Heart left ventricle (tissue), 16 donors: Measurements from ENCODE around the gene BTG2. TPM values are rescaled to one million over a fixed set of nuclear protein-coding genes. Genes with fewer than 3 reads are reported as not detected.

Experiments
- ATAC-seq, 4 donors: fragments of 200-7000 bp; cut with Tn5 transposase; one replicate each; pipeline ENCODE4 v1.9.1; 2020 to 2022; ENCODE audit warnings: moderate library complexity in 4 of 4, mild to moderate bottlenecking in 3 of 4, moderate number of reproducible peaks in 1 of 4
- DNase-seq, 5 donors: peaks; one replicate each; pipeline ENCODE4 v3.0.0-alpha.2; 2020
- H3K27ac ChIP-seq, 12 donors: fragments of 200-600 bp; sonication (generic) in 4 of 12; one replicate each; pipeline versions ENCODE4 v1.5.0 to v1.8.0; 2016 to 2022; ENCODE audit warnings: mild to moderate bottlenecking in 2 of 12
- H3K27me3 ChIP-seq, 9 donors: fragments of 200-600 bp; sonication (generic) in 2 of 9; one replicate each; pipeline versions ENCODE4 v1.5.1 to v1.8.0; 2016 to 2022; ENCODE audit warnings: mild to moderate bottlenecking in 3 of 9
- H3K36me3 ChIP-seq, 9 donors: fragments of 200-600 bp; sonication (generic) in 2 of 9; one replicate each; pipeline versions ENCODE4 v1.5.0 to v1.8.0; 2018 to 2022; ENCODE audit warnings: mild to moderate bottlenecking in 2 of 9
- H3K4me1 ChIP-seq, 12 donors: fragments of 200-600 bp; sonication (generic) in 4 of 12; one replicate each; pipeline versions ENCODE4 v1.5.0 to v1.8.0; 2016 to 2022; ENCODE audit warnings: mild to moderate bottlenecking in 3 of 12
- H3K4me3 ChIP-seq, 12 donors: fragments of 200-600 bp; sonication (generic) in 4 of 12; one replicate each; pipeline versions ENCODE4 v1.5.0 to v1.8.0; 2017 to 2022; ENCODE audit warnings: mild to moderate bottlenecking in 9 of 12, moderate library complexity in 4 of 12
- H3K9me3 ChIP-seq, 12 donors: fragments of 200-600 bp; sonication (generic) in 4 of 12; one replicate each; pipeline versions ENCODE4 v1.5.0 to v1.8.0; 2016 to 2022; ENCODE audit warnings: mild to moderate bottlenecking in 1 of 12
- CTCF ChIP-seq, 12 donors: fragments of 200-600 bp; sonication (generic) in 4 of 12; IDR thresholded peaks; one replicate each; pipeline versions ENCODE4 v1.5.0 to v1.8.0; 2018 to 2022; ENCODE audit warnings: antibody characterized with exemption in 12 of 12, mild to moderate bottlenecking in 5 of 12
- POLR2A ChIP-seq, 2 donors: fragments of 450-650 bp; IDR thresholded peaks; one replicate each; pipeline ENCODE4 v1.6.1; 2017; ENCODE audit warnings: antibody characterized with exemption in 2 of 2, mild to moderate bottlenecking in 2 of 2, moderate library complexity in 2 of 2
- WGBS, 4 donors: extraction: QIAGEN DNeasy Blood & Tissue Kit in 2 of 4; methylation state at CpG; one replicate each; pipeline versions ENCODE4 v1.1.5 to v1.1.7; 2013 to 2018; 5-methylcytosine and 5-hydroxymethylcytosine counted together
- intact Hi-C, 10 donors: fragments of 100-400 bp; cut with DNase I; formaldehyde crosslinking; loops; one replicate each; pipeline versions ENCODE4 v1.11.1 to v1.14.2; 2022
- polyA plus RNA-seq, 2 donors: library from polyadenylated mRNA; stranded (reverse); fragments of 200-250 nt; gene quantifications; one replicate each; pipeline ENCODE4 v1.2.3, GENCODE V29; 2013
- total RNA-seq, 9 donors: library from RNA; depleted of rRNA in 2 of 9; stranded (reverse); fragments of >200 nt in 2 of 9; fragmentation: NEBNext Ultra II Directional in 3 of 9; extraction: Animal tissue kit (Norgen Biotek cat#: 25700) in 3 of 9; gene quantifications; one replicate each; pipeline versions ENCODE4 v1.1.0 to v1.2.4, GENCODE V29; 2016 to 2023
- donor health status: ischemic (EF 13 %, LVEDD 7.1; RV severe dilation, severe dysfunction).
- donor health status: healthy with polysubstance abuse.
- donor health status: DM: no; HTN: yes; CAD: no.
- donor health status: DM: no; HTN: no; CAD: no.
- donor health status: ischemic (EF 25% LVEDD 6.9; RV normal size, moderate dysfunction).
- donor health status: ischemic (EF 25% LVEDD 5.7; RV mildly dilated, moderate dysfunction).
- donor health status: healthy.
- donor health status: DM: yes; HTN: yes; CAD: no.
- donor health status: ischemic (EF 35%, LVEDD 5.7; RV mildly dilated, moderate dysfunction).
- donor health status: nonischemic (EF 11% LVEDD 7.7; RV severe dilation, severe dysfunction).
- donor health status: DM: yes; HTN: yes; CAD: no.
- donor health status: PGD.
- donor health status: ischemic (EF 29% LVEDD 5.4; RV normal size, mild dysfunction).
- donor health status: nonischemic (EF 23%, LVEDD 6.1; RV moderate dilation, normal function).

BTG2 gene
- total and polyA plus RNA-seq, 11 donors: 23.8 to 174 (median 42.1) TPM

DNA sequence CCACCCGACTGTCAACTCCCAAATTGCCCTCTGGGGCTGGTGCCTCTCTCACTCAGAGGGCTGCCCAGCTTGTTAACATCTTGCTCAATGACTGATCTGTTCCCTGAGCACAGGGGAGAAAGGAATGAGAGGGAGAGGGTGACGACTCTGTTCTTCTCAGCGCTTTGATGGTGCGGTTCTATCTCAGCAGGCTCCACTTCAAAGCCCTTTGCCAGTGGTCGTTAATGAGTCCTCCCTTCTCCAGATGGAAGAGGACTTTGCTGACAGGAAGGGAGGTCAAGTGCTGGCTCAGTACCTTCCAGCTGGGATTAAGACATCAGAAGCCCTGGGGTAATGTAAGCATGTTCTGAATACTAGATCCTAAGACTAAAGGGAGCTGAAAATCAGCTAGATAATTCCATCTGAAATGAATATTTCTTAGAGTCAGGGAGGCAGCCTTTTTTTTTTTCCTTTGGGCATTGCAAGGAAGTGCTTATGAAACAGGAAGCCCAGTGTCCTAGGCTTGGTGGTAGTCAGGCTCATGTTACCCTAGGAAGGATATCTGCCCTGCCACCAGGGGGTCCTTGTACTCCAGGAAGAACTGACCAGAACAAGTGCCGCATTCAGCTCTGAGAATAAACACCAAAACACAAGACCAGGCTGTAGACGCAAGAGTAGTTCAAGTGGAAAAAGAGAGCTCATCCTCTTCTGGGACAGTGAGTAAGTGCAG is 40.9 kb downstream of the BTG2 start:
- WGBS, 4 donors: 64 to 70% (median 65%) methylated on average over 7 of the region's 7 CpGs
- H3K36me3 ChIP-seq: peaks cover 0 to 20% (median 0%) of the 10 kb centered on the region in 9 donors
- H3K9me3 ChIP-seq: no peaks in the 10 kb centered on the region
- TF ChIP-seq CTCF (IDR thresholded peaks at IDR 0.05): peak in 2 of 12 donors; percentile 7 to 11
- TF ChIP-seq POLR2A (IDR thresholded peaks at IDR 0.05): no peak
- DNase-seq (no peak), ATAC-seq (no peak)
- H3K4me3 ChIP-seq: no peak overlapping the region
- H3K27me3 ChIP-seq: peaks cover 0 to 7% (median 0%) of the 10 kb centered on the region in 9 donors
- H3K4me1 ChIP-seq: peaks cover 0 to 39% (median 10%) of the 10 kb centered on the region in 12 donors
- intact Hi-C loops: loop anchor here in 4 of 10 donors (10.0 kb wide), 3 partner anchors 301 to 359 kb away; no protein-coding TSS in a partner anchor
- peak overlapping the region in 3 of 12 donors; percentile 27 to 63 (median 33) for H3K27ac ChIP-seq

GRCh38 chr1:203346769-203347102 is 41.4 kb downstream of the BTG2 start:
- Histone ChIP-seq H3K27me3 (peaks cover 0 to 2% (median 0%) of the 10 kb centered on the region in 9 donors), H3K4me3 (no peak overlapping the region), H3K4me1 (peaks cover 0 to 45% (median 10%) of the 10 kb centered on the region in 12 donors), H3K9me3 (no peaks in the 10 kb centered on the region), H3K36me3 (peaks cover 0 to 15% (median 0%) of the 10 kb centered on the region in 9 donors), H3K27ac (peak overlapping the region in 2 of 12 donors; percentile 33 to 63)
- ATAC-seq (no peak), DNase-seq (no peak)
- intact Hi-C loops: loop anchor here in 4 of 10 donors (10.0 kb wide), 3 partner anchors 302 to 358 kb away; no protein-coding TSS in a partner anchor
- TF ChIP-seq CTCF (IDR thresholded peaks at IDR 0.05): no peak
- TF ChIP-seq POLR2A (IDR thresholded peaks at IDR 0.05): no peak
- WGBS, 4 donors: 88 to 96% (median 92%) methylated on average over 3 of the region's 3 CpGs

DNA sequence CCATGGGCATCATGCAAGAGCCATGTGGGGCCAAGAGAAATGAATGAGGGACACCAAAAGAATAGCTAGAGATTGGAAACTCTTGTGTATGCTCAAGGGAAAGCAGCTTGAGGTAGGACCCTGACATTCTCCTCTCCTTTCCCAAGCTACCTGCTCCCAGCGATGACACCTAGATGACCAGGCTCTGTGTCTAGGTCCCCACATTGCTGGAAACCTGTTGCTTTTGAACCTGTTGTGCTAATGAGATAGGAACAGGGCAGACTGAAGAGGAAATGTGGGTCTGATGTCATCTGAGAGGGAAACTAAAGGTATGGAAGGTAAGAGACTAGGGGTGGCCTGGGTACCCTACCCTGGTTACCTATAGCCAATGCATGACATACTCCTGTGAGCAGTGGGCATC is 43.8 kb downstream of the BTG2 start:
- Histone ChIP-seq H3K27ac (no peak overlapping the region), H3K36me3 (peaks cover 0 to 13% (median 0%) of the 10 kb centered on the region in 9 donors), H3K4me1 (peaks cover 0 to 39% (median 3%) of the 10 kb centered on the region in 12 donors), H3K27me3 (no peaks in the 10 kb centered on the region), H3K4me3 (peak overlapping the region in 2 of 12 donors; percentile 59 to 60), H3K9me3 (no peaks in the 10 kb centered on the region)
- TF ChIP-seq CTCF (IDR thresholded peaks at IDR 0.05) (no peak), POLR2A (IDR thresholded peaks at IDR 0.05) (no peak)
- ATAC-seq: no peak
- intact Hi-C loops: loop anchor here in 4 of 10 donors (10.0 kb wide), 3 partner anchors 304 to 356 kb away; no protein-coding TSS in a partner anchor
- WGBS, 4 donors: 100% methylated on average over 1 of the region's 1 CpG
- no peak for DNase-seq

DNA sequence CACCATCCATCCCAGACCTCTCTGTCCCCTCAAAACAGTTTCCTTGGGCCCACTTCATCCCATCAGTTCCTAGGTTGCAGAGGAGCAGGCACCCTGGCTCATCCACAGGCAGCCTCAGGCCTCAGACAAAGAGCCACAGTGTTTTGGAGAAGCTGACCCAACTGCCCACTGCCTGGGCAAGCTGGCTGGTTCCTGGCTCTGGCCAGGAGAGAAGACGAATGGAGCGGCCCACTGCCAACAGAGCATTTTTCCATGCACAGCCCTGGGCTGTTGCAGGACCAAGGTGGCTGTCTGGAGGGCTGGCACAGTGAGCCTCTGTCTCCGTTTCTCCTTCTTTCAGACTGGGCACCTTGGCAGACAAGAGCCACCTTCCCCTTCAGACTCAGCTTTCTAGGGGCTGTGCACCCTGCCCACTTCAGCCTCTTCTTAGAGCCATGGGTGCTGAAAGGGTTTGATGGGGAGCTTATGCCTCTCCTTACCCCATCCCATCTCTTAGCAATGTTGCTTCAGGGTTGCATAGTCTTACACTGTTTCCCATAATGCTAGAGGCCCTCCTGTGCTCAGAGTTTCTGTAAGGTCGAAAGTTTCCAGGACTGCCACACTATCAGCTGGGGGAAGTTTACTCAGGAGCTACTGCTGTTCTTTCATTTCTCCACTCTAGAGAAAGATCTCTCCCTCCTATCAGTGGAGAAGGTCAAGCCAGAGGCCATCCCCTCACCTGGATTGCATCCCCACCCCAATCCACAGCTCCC is 44.6 kb downstream of the BTG2 start:
- intact Hi-C loops: loop anchor here in 6 of 10 donors (5.0 to 10.0 kb wide), 4 partner anchors 305 to 355 kb away; no protein-coding TSS in a partner anchor
- TF ChIP-seq POLR2A (IDR thresholded peaks at IDR 0.05) (no peak), CTCF (IDR thresholded peaks at IDR 0.05) (no peak)
- ATAC-seq: no peak
- Histone ChIP-seq H3K4me1 (peaks cover 0 to 39% (median 3%) of the 10 kb centered on the region in 12 donors), H3K27me3 (no peaks in the 10 kb centered on the region), H3K9me3 (no peaks in the 10 kb centered on the region), H3K36me3 (peaks cover 0 to 13% (median 0%) of the 10 kb centered on the region in 9 donors), H3K4me3 (peak overlapping the region in 8 of 12 donors; percentile 17 to 60 (median 44)), H3K27ac (peak overlapping the region in 5 of 12 donors; percentile 45 to 86 (median 82))
- 76 to 89% (median 82%) methylated on average over 3 to 4 of the region's 4 CpGs for WGBS, 4 donors
- no peak for DNase-seq
